ENCODE measurements around the gene CBFA2T2. TPM values are rescaled to one million over a fixed set of nuclear protein-coding genes. Genes with fewer than 3 reads are reported as not detected.

CBFA2T2 gene
- total and polyA plus RNA-seq, 2 of the 4 experiments (the other 2 are of a cell fraction), result 3.8 to 6.2 TPM

- Histone ChIP-seq H3K14ac (replicated peaks; ENCODE audit: low read depth, low read length) (no peak overlapping the region), H3K4me1 (ENCODE audit: control insufficient read depth, insufficient read depth, low read length) (peaks cover 23% of the 10 kb centered on the region), H3K36me3 (ENCODE audit: control insufficient read depth, insufficient read depth, low read length) (peaks cover 13% of the 10 kb centered on the region), H3K9ac (ENCODE audit: low read depth, low read length) (no peak overlapping the region), H2AK5ac (ENCODE audit: low read depth, low read length) (no peak overlapping the region), H2BK15ac (ENCODE audit: low read depth, low read length) (no peak overlapping the region), H4K5ac (ENCODE audit: low read depth, low read length) (no peak overlapping the region), H3K27me3 (ENCODE audit: control insufficient read depth, insufficient read depth, low read length) (no peaks in the 10 kb centered on the region), H3K4me3 (ENCODE audit: insufficient read depth, low read depth, low read length) (no peak overlapping the region), H4K91ac (ENCODE audit: insufficient read depth, low read depth, low read length) (no peak overlapping the region), H4K8ac (ENCODE audit: low read depth in 2 of 2, low read length in 2 of 2) (no peak overlapping the region), H2BK20ac (ENCODE audit: low read depth, low read length) (no peak overlapping the region), H3K27ac (ENCODE audit: insufficient read depth, low read length) (no peak overlapping the region), H3K4ac (ENCODE audit: low read depth, low read length) (no peak overlapping the region), H3K9me3 (ENCODE audit: control insufficient read depth, insufficient read depth, low read length) (no peaks in the 10 kb centered on the region), H2AK9ac (replicated peaks; ENCODE audit: low read depth, low read length, poor library complexity) (no peak overlapping the region), H3K18ac (ENCODE audit: low read depth, low read length) (no peak overlapping the region), H3K9me1 (ENCODE audit: insufficient read depth, low read length) (peaks cover 24% of the 10 kb centered on the region), H3K56ac (ENCODE audit: extremely low read depth, insufficient read depth, low read length) (no peak overlapping the region), H2BK5ac (ENCODE audit: low read depth, low read length, poor library complexity, severe bottlenecking) (no peak overlapping the region), H3K79me1 (ENCODE audit: low read depth in 1 of 2, low read length in 2 of 2) (peaks cover 12 to 72% of the 10 kb centered on the region in 2 experiments; a peak in 3 of 4 replicates), H4K20me1 (ENCODE audit: insufficient read depth, low read length) (peaks cover 22% of the 10 kb centered on the region; the same call in 1 of the 2 replicates), H2AFZ (replicated peaks; ENCODE audit: low read length, poor library complexity) (no peak overlapping the region), H2BK120ac (ENCODE audit: low read depth, low read length) (no peak overlapping the region), H3K23ac (ENCODE audit: low read depth, low read length) (no peak overlapping the region), H3K4me2 (ENCODE audit: low read depth, low read length) (no peak overlapping the region)
- intact Hi-C loops (cut with micrococcal nuclease) (loop anchor here (5.0 to 10.0 kb wide), 2 partner anchors 63 to 146 kb away; partner anchors contain the start of genes CHMP4B and ZNF341), dilution Hi-C loops (cut with HindIII; ENCODE audit: low sequenced_read_pairs, unreplicated experiment) (no loop called here), in situ Hi-C loops (cut with MboI; ENCODE audit: low sequenced_read_pairs) (no loop called here)
- WGBS, 2 experiments (ENCODE audit: extremely low coverage in 2 of 2, insufficient read length in 1 of 2), result no CpG with 5 or more reads among the region's 5 CpGs
- BruUV-seq (replicated peaks), result no TSS peak
- ChIA-PET CTCF (interaction anchor here (0.6 kb wide), 1 partner anchor 50 kb away, joined by 5 read pairs; no protein-coding TSS in a partner anchor), POLR2A (ENCODE audit: unreplicated experiment) (no interaction called here)
- DNase-seq (no peak), ATAC-seq (ENCODE audit: low read depth) (no peak)
- TF ChIP-seq, protein P1, sequence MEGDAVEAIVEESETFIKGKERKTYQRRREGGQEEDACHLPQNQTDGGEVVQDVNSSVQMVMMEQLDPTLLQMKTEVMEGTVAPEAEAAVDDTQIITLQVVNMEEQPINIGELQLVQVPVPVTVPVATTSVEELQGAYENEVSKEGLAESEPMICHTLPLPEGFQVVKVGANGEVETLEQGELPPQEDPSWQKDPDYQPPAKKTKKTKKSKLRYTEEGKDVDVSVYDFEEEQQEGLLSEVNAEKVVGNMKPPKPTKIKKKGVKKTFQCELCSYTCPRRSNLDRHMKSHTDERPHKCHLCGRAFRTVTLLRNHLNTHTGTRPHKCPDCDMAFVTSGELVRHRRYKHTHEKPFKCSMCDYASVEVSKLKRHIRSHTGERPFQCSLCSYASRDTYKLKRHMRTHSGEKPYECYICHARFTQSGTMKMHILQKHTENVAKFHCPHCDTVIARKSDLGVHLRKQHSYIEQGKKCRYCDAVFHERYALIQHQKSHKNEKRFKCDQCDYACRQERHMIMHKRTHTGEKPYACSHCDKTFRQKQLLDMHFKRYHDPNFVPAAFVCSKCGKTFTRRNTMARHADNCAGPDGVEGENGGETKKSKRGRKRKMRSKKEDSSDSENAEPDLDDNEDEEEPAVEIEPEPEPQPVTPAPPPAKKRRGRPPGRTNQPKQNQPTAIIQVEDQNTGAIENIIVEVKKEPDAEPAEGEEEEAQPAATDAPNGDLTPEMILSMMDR (conservative IDR thresholded peaks at IDR 0.05; ENCODE audit: low read depth, low read length), result no peak
- no peak for TF ChIP-seq USF2 (IDR thresholded peaks at IDR 0.05; ENCODE audit: low read depth, low read length)
- TF ChIP-seq MXI1 (IDR thresholded peaks at IDR 0.05; ENCODE audit: borderline replicate concordance, low read depth, low read length), result no peak
- no peak for TF ChIP-seq ELK1 (IDR thresholded peaks at IDR 0.05; ENCODE audit: borderline replicate concordance, low read depth, low read length)
- no peak for TF ChIP-seq POLR2A (IDR thresholded peaks at IDR 0.05; ENCODE audit: low read depth, low read length)
- TF ChIP-seq CHD1 (IDR thresholded peaks at IDR 0.05; ENCODE audit: low read depth, low read length), result no peak
- TF ChIP-seq MAFK (IDR thresholded peaks at IDR 0.05; ENCODE audit: low read depth, low read length), result no peak
- no peak for TF ChIP-seq SMC3 (IDR thresholded peaks at IDR 0.05; ENCODE audit: low read depth, low read length)
- TF ChIP-seq FOS (IDR thresholded peaks at IDR 0.05; ENCODE audit: low read depth, low read length), result no peak
- no peak for TF ChIP-seq RCOR1 (IDR thresholded peaks at IDR 0.05; ENCODE audit: insufficient replicate concordance, low read length)
- no peak for TF ChIP-seq RFX5 (IDR thresholded peaks at IDR 0.05; ENCODE audit: low read depth, low read length)
- no peak for TF ChIP-seq MAZ (IDR thresholded peaks at IDR 0.05; ENCODE audit: borderline replicate concordance, low read depth, low read length)
Measured at GRCh38 chr20:33669224-33669623, 179.3 kb downstream of the CBFA2T2 start.

All from IMR-90 (cell line).